HG03097 (cell line): ENCODE data around the gene VIL1.

Experiments
- ATAC-seq: cut with Tn5 transposase; IDR thresholded peaks from one replicate; pipeline ENCODE4 v1.9.1; 2021; ENCODE audit not compliant: unreplicated experiment, low FRiP score

The VIL1 gene

DNA sequence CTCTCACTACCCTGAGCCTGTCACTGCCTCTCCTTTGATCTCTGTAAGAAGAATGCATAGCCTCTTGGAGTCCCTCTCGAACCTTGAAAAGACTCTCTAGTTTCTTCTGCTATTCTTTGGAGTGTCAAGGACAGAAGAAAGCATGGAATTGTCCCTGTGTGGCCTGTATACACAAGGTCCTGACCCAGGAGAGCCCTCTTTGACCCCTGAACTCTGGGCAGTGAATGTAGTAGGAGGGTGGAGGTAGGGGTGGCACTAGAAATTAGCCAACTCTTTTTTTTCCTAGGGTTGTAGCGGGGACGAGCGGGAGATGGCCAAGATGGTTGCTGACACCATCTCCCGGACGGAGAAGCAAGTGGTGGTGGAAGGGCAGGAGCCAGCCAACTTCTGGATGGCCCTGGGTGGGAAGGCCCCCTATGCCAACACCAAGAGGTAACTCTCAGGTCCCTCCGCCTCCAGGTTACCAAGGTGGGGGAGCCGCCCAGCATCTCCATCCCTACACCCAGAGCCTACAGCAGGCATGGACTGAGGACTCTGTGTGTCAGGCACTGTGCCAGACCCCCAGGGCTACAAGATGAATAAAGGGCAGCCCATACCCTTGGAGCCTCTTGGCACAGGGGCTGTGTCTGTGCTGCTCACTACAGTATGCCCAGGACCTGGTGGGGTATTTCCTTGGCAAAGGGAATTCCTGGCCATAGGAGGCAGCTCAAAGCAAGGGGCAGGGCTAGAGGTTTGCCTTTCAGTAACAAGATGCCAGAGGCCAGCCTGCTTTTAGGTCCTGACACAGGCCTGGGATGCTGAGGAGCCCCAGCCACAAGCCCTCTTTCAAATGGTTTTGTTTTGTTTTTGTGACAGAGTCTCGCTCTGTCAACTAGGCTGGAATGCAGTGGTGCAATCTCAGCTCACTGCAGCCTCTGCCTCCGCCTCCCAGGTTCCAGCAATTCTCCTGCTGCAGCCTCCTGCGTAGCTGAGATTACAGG is 16.4 kb downstream of the VIL1 start:
- no peak for ATAC-seq

DNA sequence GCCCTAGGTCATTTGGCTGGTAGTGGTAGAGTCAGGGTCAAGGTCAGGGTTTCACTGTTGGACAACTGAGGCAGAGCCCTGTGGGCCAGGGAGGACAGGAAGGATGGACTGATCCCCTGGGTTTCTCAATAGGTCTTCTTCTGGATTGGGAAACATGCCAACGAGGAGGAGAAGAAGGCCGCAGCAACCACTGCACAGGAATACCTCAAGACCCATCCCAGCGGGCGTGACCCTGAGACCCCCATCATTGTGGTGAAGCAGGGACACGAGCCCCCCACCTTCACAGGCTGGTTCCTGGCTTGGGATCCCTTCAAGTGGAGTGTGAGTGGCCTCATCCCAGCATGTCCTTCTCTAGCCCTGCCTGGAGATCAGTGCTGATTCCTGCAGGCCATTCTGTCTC is 18.1 kb downstream of the VIL1 start:
- ATAC-seq: no peak

GRCh38 chr2:218437969-218438368 is 19.0 kb downstream of the VIL1 start:
- ATAC-seq: no peak

DNA sequence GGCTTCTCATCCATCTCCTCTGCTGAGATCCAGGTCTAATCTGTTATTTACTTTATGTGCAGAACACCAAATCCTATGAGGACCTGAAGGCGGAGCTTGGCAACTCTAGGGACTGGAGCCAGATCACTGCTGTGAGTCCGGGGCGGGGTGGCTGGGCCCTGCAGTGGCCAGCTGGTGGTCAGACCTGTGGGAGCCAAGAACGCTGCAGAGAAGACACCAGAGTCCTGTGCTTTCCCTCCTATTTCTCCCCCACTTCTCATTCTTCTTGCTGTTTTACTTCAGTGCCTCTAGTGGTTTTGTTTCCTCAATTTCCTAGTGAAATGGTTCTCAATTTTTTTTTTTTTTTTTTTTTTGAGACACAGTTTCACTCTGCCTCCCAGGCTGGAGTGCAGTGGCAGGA is 19.7 kb downstream of the VIL1 start:
- no peak for ATAC-seq

GRCh38 chr2:218444692-218445357 is 25.9 kb downstream of the VIL1 start:
- no peak for ATAC-seq

DNA sequence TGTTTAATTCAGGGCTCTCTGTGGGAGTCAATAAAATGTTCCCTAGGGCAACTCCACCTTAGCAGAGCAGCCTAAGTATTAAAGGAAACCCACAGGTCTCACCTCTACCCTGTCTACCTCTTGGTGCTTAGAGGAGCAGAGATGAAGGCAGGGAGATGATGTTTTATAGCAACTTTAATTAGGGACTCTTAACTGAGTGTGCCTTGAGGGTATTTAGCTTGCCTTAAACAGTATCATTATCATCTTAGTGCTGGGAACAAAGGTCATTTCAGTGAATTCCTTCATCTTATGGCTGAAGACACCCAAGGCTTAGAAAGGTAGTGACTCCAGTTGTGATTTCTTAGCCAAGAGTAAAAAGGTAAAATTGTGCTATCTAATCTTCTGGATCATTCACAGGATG is 26.7 kb downstream of the VIL1 start:
- no peak for ATAC-seq

- no peak for ATAC-seq
Observed at GRCh38 chr2:218446547-218446946, 27.6 kb downstream of the VIL1 start.

- ATAC-seq: no peak
Observed at GRCh38 chr2:218447072-218447471, 28.1 kb downstream of the VIL1 start.

GRCh38 chr2:218448934-218449333 is 30.0 kb downstream of the VIL1 start:
- no peak for ATAC-seq

- ATAC-seq: no peak
Observed at GRCh38 chr2:218452079-218452478, 33.2 kb downstream of the VIL1 start.

DNA sequence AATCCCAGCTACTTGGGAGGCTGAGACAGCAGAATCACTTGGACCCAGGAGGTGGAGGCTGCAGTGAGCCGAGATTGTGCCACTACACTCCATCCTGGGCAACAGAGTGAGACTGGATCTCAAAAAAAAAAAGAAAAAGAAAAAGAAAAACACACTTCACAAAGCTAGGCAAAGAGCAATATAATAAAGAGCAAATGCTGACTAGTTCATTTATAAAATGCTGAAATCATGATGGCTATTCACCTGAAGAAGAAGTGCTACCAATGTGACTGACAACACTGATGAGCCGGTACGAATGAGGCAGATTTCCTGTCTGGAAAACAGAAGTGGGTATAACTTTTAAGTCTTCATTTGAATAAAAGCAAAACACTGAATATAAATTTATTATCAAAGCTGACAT is 37.9 kb downstream of the VIL1 start:
- no peak for ATAC-seq

GRCh38 chr2:218458598-218458997 is 39.7 kb downstream of the VIL1 start:
- no peak for ATAC-seq

- ATAC-seq: no peak
Observed at GRCh38 chr2:218465987-218466633, 47.2 kb downstream of the VIL1 start.

DNA sequence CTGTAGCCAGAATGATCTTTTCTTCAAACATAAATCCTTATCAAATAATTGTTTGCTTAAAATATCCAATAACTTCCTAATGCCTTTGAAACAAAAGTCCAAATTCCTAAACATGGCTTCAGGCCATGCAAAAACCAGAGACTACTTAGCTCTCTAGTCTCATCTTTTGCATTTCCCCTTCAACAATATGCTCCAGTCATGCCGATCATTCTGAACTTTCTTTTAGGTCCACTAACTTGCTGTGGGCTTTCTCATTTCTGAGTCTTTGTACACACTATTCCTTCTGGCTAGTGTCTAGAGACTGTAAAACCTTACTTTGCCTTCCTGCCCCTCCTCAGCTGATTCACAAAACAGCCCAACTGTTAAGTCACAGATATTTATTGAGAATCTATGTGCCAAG is 51.5 kb downstream of the VIL1 start:
- ATAC-seq: no peak

- no peak for ATAC-seq
Observed at GRCh38 chr2:218471036-218471435, 52.1 kb downstream of the VIL1 start.

- no peak for ATAC-seq
Observed at GRCh38 chr2:218471982-218472381, 53.1 kb downstream of the VIL1 start.

DNA sequence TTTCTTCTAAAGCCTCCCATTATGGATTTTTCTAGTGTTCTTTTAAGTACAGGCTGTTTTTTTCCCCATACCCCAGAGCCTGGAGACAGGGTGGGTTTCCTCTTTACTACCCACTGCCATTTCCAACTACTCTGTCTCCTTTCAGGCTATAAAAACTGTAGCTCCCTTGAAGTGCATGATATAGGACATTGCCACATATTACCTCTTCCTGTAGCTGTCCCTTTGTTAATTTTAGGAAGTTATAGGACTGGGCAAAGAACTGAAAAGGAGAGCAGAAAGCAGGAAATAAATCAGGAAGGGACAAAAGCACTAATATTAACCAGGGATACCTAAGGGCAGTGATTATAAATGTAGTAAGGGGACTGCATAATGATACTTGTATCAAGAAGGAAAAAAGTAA is 54.1 kb downstream of the VIL1 start:
- no peak for ATAC-seq

- ATAC-seq: no peak
Observed at GRCh38 chr2:218474527-218474926, 55.6 kb downstream of the VIL1 start.

GRCh38 chr2:218476676-218477075 is 57.8 kb downstream of the VIL1 start:
- ATAC-seq: no peak

GRCh38 chr2:218477247-218477646 is 58.3 kb downstream of the VIL1 start:
- ATAC-seq: no peak

- ATAC-seq: no peak
Observed at GRCh38 chr2:218478544-218478943, 59.6 kb downstream of the VIL1 start.
